GM23338 (cell line): ENCODE results near the gene PGM1. TPM values are rescaled to one million over a fixed set of nuclear protein-coding genes. Genes with fewer than 3 reads are reported as not detected.

ENCODE experiments used
- ATAC-seq: fragments of 200-7000 bp; cut with Tn5 transposase; 3 replicates; pipeline ENCODE4 v1.9.1; 2020
- DNase-seq: peaks from one replicate; pipeline ENCODE4 v3.0.0-alpha.2; 2015; ENCODE audit warnings: low spot score
- H2AFZ ChIP-seq: fragments of 200-600 bp; sonication (generic); 2 replicates; pipeline ENCODE4 v1.8.0; 2016; ENCODE audit warnings: antibody characterized with exemption, mild to moderate bottlenecking, moderate library complexity
- H3F3A ChIP-seq: fragments of 200-600 bp; sonication (generic); replicated peaks from 2 replicates; pipeline ENCODE4 v1.8.0; 2017; ENCODE audit warnings: antibody characterized with exemption, mixed run types, low read depth
- H3K27ac ChIP-seq: fragments of 200-600 bp; sonication (generic); 2 replicates; pipeline ENCODE4 v1.6.1; 2016; ENCODE audit warnings: low read depth
- H3K27me3 ChIP-seq: fragments of 200-600 bp; sonication (generic); 2 replicates; pipeline ENCODE4 v1.8.0; 2016; ENCODE audit warnings: mild to moderate bottlenecking, mixed run types, moderate library complexity; ENCODE audit not compliant: insufficient read depth
- H3K36me3 ChIP-seq: fragments of 200-600 bp; sonication (generic); 2 replicates; pipeline ENCODE4 v1.8.0; 2016; ENCODE audit warnings: mild to moderate bottlenecking; ENCODE audit not compliant: insufficient read depth
- H3K4me1 ChIP-seq: fragments of 200-600 bp; sonication (generic); 2 replicates; pipeline ENCODE4 v1.8.0; 2016; ENCODE audit warnings: mild to moderate bottlenecking, moderate library complexity; ENCODE audit not compliant: insufficient read depth
- H3K4me2 ChIP-seq: fragments of 200-600 bp; sonication (generic); 2 replicates; pipeline ENCODE4 v1.7.1; 2017; ENCODE audit warnings: mixed run types
- H3K4me3 ChIP-seq: fragments of 200-600 bp; sonication (generic); 2 replicates; pipeline ENCODE4 v1.6.1; 2016; ENCODE audit warnings: mixed run types
- H3K79me2 ChIP-seq: fragments of 200-600 bp; sonication (generic); replicated peaks from 2 replicates; pipeline ENCODE4 v1.8.0; 2017; ENCODE audit warnings: mild to moderate bottlenecking; ENCODE audit not compliant: insufficient read depth
- H3K9me2 ChIP-seq: fragments of 200-600 bp; sonication (generic); 2 replicates; pipeline ENCODE4 v1.8.0; 2017; ENCODE audit not compliant: insufficient read depth
- H4K20me1 ChIP-seq: fragments of 200-600 bp; sonication (generic); replicated peaks from 2 replicates; pipeline ENCODE4 v1.8.0; 2017; ENCODE audit warnings: mild to moderate bottlenecking; ENCODE audit not compliant: insufficient read depth
- H3K27ac Mint-ChIP-seq: 2 replicates; pipeline ENCODE4 v1.8.0; 2020; ENCODE audit warnings: inconsistent platforms, mild to moderate bottlenecking, moderate library complexity, mixed read lengths
- H3K27me3 Mint-ChIP-seq: 3 replicates; pipeline ENCODE4 v1.8.0; 2022; ENCODE audit warnings: low read depth, mild to moderate bottlenecking, moderate library complexity, mixed read lengths, inconsistent platforms; ENCODE audit not compliant: insufficient read depth, poor library complexity
- H3K36me3 Mint-ChIP-seq: 3 replicates; pipeline ENCODE4 v1.8.0; 2021; ENCODE audit warnings: low read depth, mild to moderate bottlenecking, inconsistent platforms, moderate library complexity, mixed read lengths
- H3K4me1 Mint-ChIP-seq: 3 replicates; pipeline ENCODE4 v1.8.0; 2020; ENCODE audit warnings: mild to moderate bottlenecking, inconsistent platforms, mixed read lengths
- H3K4me3 Mint-ChIP-seq: 3 replicates; pipeline ENCODE4 v1.8.0; 2021; ENCODE audit warnings: moderate library complexity, mild to moderate bottlenecking, inconsistent platforms, mixed read lengths
- H3K9me3 Mint-ChIP-seq: 3 replicates; pipeline ENCODE4 v1.8.0; 2020; ENCODE audit warnings: moderate library complexity, mild to moderate bottlenecking, inconsistent platforms, mixed read lengths
- CREB1 ChIP-seq: fragments of 250-450 bp; sonication (Bioruptor Pico); IDR thresholded peaks from 2 replicates; pipeline ENCODE4 v1.5.0; 2020; ENCODE audit warnings: low read depth, mild to moderate bottlenecking, moderate library complexity
- EZH2 ChIP-seq: fragments of 200-600 bp; sonication (generic); IDR thresholded peaks from one replicate; pipeline ENCODE4 v1.8.0; 2017; ENCODE audit warnings: antibody characterized with exemption, mild to moderate bottlenecking, low read depth; ENCODE audit not compliant: unreplicated experiment
- EZH2phosphoT487 ChIP-seq: fragments of 200-600 bp; sonication (generic); IDR thresholded peaks from one replicate; pipeline ENCODE4 v1.8.1; 2018; ENCODE audit warnings: antibody characterized with exemption; ENCODE audit not compliant: unreplicated experiment
- JUNB ChIP-seq: IDR thresholded peaks from one replicate; pipeline ENCODE4 v1.6.1; 2016; ENCODE audit warnings: antibody characterized with exemption; ENCODE audit not compliant: unreplicated experiment
- POLR2AphosphoS5 ChIP-seq: IDR thresholded peaks from 2 replicates; pipeline ENCODE4 v1.6.1; 2016; ENCODE audit warnings: antibody characterized with exemption, low read depth
- STAT1 ChIP-seq: IDR thresholded peaks from one replicate; pipeline ENCODE4 v1.6.1; 2016; ENCODE audit warnings: antibody characterized with exemption; ENCODE audit not compliant: unreplicated experiment
- ZNF114 ChIP-seq: fragments of 250-450 bp; sonication (Bioruptor Pico); IDR thresholded peaks from 2 replicates; pipeline ENCODE4 v1.5.0; 2020; ENCODE audit warnings: mild to moderate bottlenecking, moderate library complexity
- ZNF331 ChIP-seq: fragments of 250-450 bp; sonication (Bioruptor Pico); IDR thresholded peaks from 2 replicates; pipeline ENCODE4 v1.5.0; 2020; ENCODE audit warnings: low read depth, mild to moderate bottlenecking, moderate library complexity
- polyA plus RNA-seq: library from polyadenylated mRNA; unstranded; fragments of >200 nt; fragmentation: Nextera tagmentation; extraction: Ambion mirVana; gene quantifications from 2 replicates; pipeline ENCODE4 v1.2.1, GENCODE V29; 2016
- total RNA-seq: library from RNA; depleted of rRNA; stranded (reverse); fragments of >200 nt; shearing (Covaris generic); gene quantifications from 2 replicates; pipeline ENCODE4 v1.2.3, GENCODE V29; 2014
- TF ChIP-seq, protein P1 (sequence below): fragments of 250-450 bp; sonication (Bioruptor Pico); IDR thresholded peaks from 2 replicates; pipeline ENCODE4 v1.5.0; 2020; ENCODE audit warnings: mild to moderate bottlenecking, moderate library complexity
- TF ChIP-seq, protein P2 (sequence below), 2 experiments: fragments of 200-600 bp in 1 of 2; sonication (generic) in 1 of 2; conservative IDR thresholded peaks; 2 replicates each; pipeline versions ENCODE4 v1.5.1 to v1.6.1; 2016 to 2017; ENCODE audit warnings: antibody characterized with exemption in 2 of 2, low read depth in 2 of 2, mild to moderate bottlenecking in 2 of 2, moderate library complexity in 1 of 2

The PGM1 gene
- total and polyA plus RNA-seq, 2 experiments from 2014 or later, result 20.9 to 71.9 TPM

DNA sequence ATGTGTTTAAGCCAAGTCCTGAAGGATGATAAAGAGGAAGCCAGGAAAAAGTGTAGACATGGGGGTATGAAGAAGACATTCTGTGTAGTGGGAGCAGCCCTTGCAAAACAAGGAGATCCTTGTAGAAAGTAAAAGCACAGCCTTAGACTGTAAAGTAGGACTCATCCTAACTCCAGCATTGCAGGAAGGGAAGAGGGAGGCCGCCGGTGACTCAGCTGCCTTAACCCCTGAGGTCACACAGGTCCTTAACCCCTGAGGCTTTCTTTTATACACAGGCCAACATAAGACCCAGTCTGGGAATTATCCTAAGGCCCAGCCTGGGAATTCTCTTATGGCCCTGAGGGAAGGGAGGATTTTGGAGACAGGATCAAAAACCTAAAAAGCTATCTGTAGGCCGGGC is 18.0 kb downstream of the PGM1 start:
- no peaks in the 10 kb centered on the region; the same call in 1 of the 2 replicates for H4K20me1 ChIP-seq
- H3K4me1 Mint-ChIP-seq, result peaks cover 22% of the 10 kb centered on the region

DNA sequence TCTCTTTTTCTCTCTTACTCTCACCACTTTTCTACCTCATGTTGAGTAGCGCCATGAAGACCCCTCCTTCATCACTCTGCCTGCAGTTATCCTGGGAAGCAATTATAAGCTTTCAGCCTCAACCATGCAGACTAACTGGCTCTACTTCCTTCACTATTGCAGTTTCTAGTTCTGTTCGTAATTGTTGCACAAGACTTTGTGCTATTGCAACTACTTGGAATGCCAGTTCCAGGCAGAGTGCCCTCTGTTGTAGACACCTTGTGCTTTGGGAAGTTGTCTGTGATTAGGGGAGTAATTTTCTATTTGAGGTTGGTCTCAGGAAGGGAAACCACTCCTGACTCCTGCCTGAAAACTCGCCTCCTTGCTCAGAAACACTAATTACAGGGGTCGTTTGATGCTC is 19.4 kb downstream of the PGM1 start:
- TF ChIP-seq, protein P1, sequence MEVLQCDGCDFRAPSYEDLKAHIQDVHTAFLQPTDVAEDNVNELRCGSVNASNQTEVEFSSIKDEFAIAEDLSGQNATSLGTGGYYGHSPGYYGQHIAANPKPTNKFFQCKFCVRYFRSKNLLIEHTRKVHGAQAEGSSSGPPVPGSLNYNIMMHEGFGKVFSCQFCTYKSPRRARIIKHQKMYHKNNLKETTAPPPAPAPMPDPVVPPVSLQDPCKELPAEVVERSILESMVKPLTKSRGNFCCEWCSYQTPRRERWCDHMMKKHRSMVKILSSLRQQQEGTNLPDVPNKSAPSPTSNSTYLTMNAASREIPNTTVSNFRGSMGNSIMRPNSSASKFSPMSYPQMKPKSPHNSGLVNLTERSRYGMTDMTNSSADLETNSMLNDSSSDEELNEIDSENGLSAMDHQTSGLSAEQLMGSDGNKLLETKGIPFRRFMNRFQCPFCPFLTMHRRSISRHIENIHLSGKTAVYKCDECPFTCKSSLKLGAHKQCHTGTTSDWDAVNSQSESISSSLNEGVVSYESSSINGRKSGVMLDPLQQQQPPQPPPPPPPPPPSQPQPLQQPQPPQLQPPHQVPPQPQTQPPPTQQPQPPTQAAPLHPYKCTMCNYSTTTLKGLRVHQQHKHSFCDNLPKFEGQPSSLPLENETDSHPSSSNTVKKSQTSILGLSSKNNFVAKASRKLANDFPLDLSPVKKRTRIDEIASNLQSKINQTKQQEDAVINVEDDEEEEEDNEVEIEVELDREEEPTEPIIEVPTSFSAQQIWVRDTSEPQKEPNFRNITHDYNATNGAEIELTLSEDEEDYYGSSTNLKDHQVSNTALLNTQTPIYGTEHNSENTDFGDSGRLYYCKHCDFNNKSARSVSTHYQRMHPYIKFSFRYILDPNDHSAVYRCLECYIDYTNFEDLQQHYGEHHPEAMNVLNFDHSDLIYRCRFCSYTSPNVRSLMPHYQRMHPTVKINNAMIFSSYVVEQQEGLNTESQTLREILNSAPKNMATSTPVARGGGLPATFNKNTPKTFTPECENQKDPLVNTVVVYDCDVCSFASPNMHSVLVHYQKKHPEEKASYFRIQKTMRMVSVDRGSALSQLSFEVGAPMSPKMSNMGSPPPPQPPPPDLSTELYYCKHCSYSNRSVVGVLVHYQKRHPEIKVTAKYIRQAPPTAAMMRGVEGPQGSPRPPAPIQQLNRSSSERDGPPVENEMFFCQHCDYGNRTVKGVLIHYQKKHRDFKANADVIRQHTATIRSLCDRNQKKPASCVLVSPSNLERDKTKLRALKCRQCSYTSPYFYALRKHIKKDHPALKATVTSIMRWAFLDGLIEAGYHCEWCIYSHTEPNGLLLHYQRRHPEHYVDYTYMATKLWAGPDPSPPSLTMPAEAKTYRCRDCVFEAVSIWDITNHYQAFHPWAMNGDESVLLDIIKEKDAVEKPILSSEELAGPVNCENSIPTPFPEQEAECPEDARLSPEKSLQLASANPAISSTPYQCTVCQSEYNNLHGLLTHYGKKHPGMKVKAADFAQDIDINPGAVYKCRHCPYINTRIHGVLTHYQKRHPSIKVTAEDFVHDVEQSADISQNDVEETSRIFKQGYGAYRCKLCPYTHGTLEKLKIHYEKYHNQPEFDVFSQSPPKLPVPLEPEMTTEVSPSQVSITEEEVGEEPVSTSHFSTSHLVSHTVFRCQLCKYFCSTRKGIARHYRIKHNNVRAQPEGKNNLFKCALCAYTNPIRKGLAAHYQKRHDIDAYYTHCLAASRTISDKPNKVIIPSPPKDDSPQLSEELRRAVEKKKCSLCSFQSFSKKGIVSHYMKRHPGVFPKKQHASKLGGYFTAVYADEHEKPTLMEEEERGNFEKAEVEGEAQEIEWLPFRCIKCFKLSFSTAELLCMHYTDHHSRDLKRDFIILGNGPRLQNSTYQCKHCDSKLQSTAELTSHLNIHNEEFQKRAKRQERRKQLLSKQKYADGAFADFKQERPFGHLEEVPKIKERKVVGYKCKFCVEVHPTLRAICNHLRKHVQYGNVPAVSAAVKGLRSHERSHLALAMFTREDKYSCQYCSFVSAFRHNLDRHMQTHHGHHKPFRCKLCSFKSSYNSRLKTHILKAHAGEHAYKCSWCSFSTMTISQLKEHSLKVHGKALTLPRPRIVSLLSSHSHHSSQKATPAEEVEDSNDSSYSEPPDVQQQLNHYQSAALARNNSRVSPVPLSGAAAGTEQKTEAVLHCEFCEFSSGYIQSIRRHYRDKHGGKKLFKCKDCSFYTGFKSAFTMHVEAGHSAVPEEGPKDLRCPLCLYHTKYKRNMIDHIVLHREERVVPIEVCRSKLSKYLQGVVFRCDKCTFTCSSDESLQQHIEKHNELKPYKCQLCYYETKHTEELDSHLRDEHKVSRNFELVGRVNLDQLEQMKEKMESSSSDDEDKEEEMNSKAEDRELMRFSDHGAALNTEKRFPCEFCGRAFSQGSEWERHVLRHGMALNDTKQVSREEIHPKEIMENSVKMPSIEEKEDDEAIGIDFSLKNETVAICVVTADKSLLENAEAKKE, result no peak
- TF ChIP-seq POLR2AphosphoS5 (no peak), EZH2 (no peak), STAT1 (no peak), ZNF114 (CRISPR knock-in tag) (no peak), JUNB (no peak), ZNF331 (no peak), EZH2phosphoT487 (no peak)
- TF ChIP-seq, protein P2, sequence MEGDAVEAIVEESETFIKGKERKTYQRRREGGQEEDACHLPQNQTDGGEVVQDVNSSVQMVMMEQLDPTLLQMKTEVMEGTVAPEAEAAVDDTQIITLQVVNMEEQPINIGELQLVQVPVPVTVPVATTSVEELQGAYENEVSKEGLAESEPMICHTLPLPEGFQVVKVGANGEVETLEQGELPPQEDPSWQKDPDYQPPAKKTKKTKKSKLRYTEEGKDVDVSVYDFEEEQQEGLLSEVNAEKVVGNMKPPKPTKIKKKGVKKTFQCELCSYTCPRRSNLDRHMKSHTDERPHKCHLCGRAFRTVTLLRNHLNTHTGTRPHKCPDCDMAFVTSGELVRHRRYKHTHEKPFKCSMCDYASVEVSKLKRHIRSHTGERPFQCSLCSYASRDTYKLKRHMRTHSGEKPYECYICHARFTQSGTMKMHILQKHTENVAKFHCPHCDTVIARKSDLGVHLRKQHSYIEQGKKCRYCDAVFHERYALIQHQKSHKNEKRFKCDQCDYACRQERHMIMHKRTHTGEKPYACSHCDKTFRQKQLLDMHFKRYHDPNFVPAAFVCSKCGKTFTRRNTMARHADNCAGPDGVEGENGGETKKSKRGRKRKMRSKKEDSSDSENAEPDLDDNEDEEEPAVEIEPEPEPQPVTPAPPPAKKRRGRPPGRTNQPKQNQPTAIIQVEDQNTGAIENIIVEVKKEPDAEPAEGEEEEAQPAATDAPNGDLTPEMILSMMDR (conservative IDR thresholded peaks at IDR 0.05; ENCODE audit: low read depth in 2 of 2), result no peak
- H3K4me1 Mint-ChIP-seq, result peaks cover 32% of the 10 kb centered on the region
- no peaks in the 10 kb centered on the region for H3K27me3 Mint-ChIP-seq
- Histone ChIP-seq H3K4me1 (peaks cover 30% of the 10 kb centered on the region), H3K27me3 (no peaks in the 10 kb centered on the region), H3K27ac (no peak overlapping the region), H3F3A (no peaks in the 10 kb centered on the region), H3K4me2 (peak overlapping the region; percentile 45; the same call in 1 of the 2 replicates), H3K79me2 (peaks cover 4% of the 10 kb centered on the region; the same call in 1 of the 2 replicates), H4K20me1 (no peaks in the 10 kb centered on the region; the same call in 1 of the 2 replicates), H3K9me2 (no peaks in the 10 kb centered on the region), H3K36me3 (no peaks in the 10 kb centered on the region), H2AFZ (no peak overlapping the region), H3K4me3 (no peak overlapping the region)
- H3K27ac Mint-ChIP-seq, result no peak overlapping the region
- H3K36me3 Mint-ChIP-seq, result no peaks in the 10 kb centered on the region
- ATAC-seq (no peak), DNase-seq (no peak)
- H3K9me3 Mint-ChIP-seq, result no peaks in the 10 kb centered on the region
- H3K4me3 Mint-ChIP-seq, result no peak overlapping the region

More for the DNA sequence above, 18.0 kb downstream of the PGM1 start:
- ATAC-seq (peak; percentile 42), DNase-seq (no peak)
- Histone ChIP-seq H3K9me2 (no peaks in the 10 kb centered on the region), H3K27ac (no peak overlapping the region), H3K4me3 (no peak overlapping the region), H3K79me2 (peaks cover 4% of the 10 kb centered on the region; the same call in 1 of the 2 replicates), H2AFZ (no peak overlapping the region), H3K36me3 (no peaks in the 10 kb centered on the region), H3F3A (no peaks in the 10 kb centered on the region), H3K4me2 (no peak overlapping the region), H3K4me1 (peaks cover 28% of the 10 kb centered on the region), H3K27me3 (no peaks in the 10 kb centered on the region)
- no peak overlapping the region for H3K27ac Mint-ChIP-seq
- no peak overlapping the region for H3K4me3 Mint-ChIP-seq
- no peak for TF ChIP-seq CREB1
- H3K9me3 Mint-ChIP-seq, result no peaks in the 10 kb centered on the region
- no peaks in the 10 kb centered on the region for H3K27me3 Mint-ChIP-seq
- no peaks in the 10 kb centered on the region for H3K36me3 Mint-ChIP-seq
